SKM-1 treated with dmso at 0.1 percent for 144 hours (cell line): Measurements from ENCODE around the gene TWIST1.

ENCODE experiments used
- DNase-seq: peaks from one replicate; lab custom pipeline; 2025; ENCODE audit not compliant: unreplicated experiment; lab: John Stamatoyannopoulos, UW

TWIST1 gene

GRCh38 chr7:19113855-19114550 is 3.4 kb downstream of the TWIST1 start:
- DNase-seq = no peak

- DNase-seq = no peak
Measured at GRCh38 chr7:19113002-19113350, 4.5 kb downstream of the TWIST1 start.

- DNase-seq = no peak
Measured at GRCh38 chr7:19112274-19113001, 5.0 kb downstream of the TWIST1 start.

GRCh38 chr7:19111474-19112273 is 5.8 kb downstream of the TWIST1 start:
- DNase-seq = no peak

- no peak for DNase-seq
Measured at GRCh38 chr7:19110776-19111175, 6.7 kb downstream of the TWIST1 start.

GRCh38 chr7:19110026-19110730 is 7.3 kb downstream of the TWIST1 start:
- DNase-seq = no peak

- DNase-seq = no peak
Measured at GRCh38 chr7:19109000-19109946, 8.2 kb downstream of the TWIST1 start.

GRCh38 chr7:19107356-19108146 is 9.9 kb downstream of the TWIST1 start:
- no peak for DNase-seq

GRCh38 chr7:19107081-19107355 is 10.4 kb downstream of the TWIST1 start:
- no peak for DNase-seq

- no peak for DNase-seq
Measured at GRCh38 chr7:19106241-19107080, 11.0 kb downstream of the TWIST1 start.

- no peak for DNase-seq
Measured at GRCh38 chr7:19105546-19105945, 11.9 kb downstream of the TWIST1 start.

- DNase-seq = no peak
Measured at GRCh38 chr7:19104811-19105210, 12.6 kb downstream of the TWIST1 start.

- DNase-seq = no peak
Measured at GRCh38 chr7:19102884-19103283, 14.6 kb downstream of the TWIST1 start.

- DNase-seq = no peak
Measured at GRCh38 chr7:19101909-19102308, 15.5 kb downstream of the TWIST1 start.

GRCh38 chr7:19101472-19101871 is 16.0 kb downstream of the TWIST1 start:
- DNase-seq = no peak

- no peak for DNase-seq
Measured at GRCh38 chr7:19099924-19100323, 17.5 kb downstream of the TWIST1 start.

- no peak for DNase-seq
Measured at GRCh38 chr7:19099194-19099593, 18.2 kb downstream of the TWIST1 start.

- DNase-seq = no peak
Measured at GRCh38 chr7:19098510-19098909, 18.9 kb downstream of the TWIST1 start.
